GM10266 (cell line): ENCODE measurements around the gene DACT1.

ENCODE experiments used
- DNase-seq: peaks from one replicate; pipeline ENCODE4 v3.0.0; 2012; ENCODE audit errors: extremely low spot score
- CTCF ChIP-seq: IDR thresholded peaks from 2 replicates; pipeline ENCODE4 v1.5.1; 2012; ENCODE audit warnings: mild to moderate bottlenecking, low read depth; ENCODE audit not compliant: control insufficient read depth, insufficient read depth; ENCODE audit errors: missing control alignments

Gene DACT1

GRCh38 chr14:58697266-58697929, 59.6 kb downstream of the DACT1 start:
- DNase-seq = no peak
- TF ChIP-seq CTCF = no peak
